Liver (tissue), 3 donors: Measurements from ENCODE around the gene RGS18.
"Not testable (repeated sequence)": the region's sequence is repeated elsewhere in the genome, so short reads cannot be mapped to it uniquely, and the experiment has no call there.

Experiments
- JUND ChIP-seq, 2 donors: IDR thresholded peaks; 2 replicates each; pipeline ENCODE4 v1.6.1; 2016; ENCODE audit warnings: antibody characterized with exemption in 2 of 2
- NR2F2 ChIP-seq: IDR thresholded peaks from 2 replicates; pipeline ENCODE4 v1.6.1; 2016; ENCODE audit warnings: antibody characterized with exemption
- TAF1 ChIP-seq: conservative IDR thresholded peaks from 2 replicates; pipeline ENCODE4 v1.6.1; 2016; ENCODE audit warnings: antibody characterized with exemption, mild to moderate bottlenecking
- TF ChIP-seq, protein P1 (sequence below): fragments of 150-350 bp; IDR thresholded peaks from 2 replicates; pipeline ENCODE4 v1.5.1; 2017; ENCODE audit warnings: improper control_type of control experiment, low read depth, low read length; ENCODE audit not compliant: missing input control
- TF ChIP-seq, protein P2 (sequence below): IDR thresholded peaks from 2 replicates; pipeline ENCODE4 v1.6.1; 2016; ENCODE audit warnings: antibody characterized with exemption
- TF ChIP-seq, protein P3 (sequence below): IDR thresholded peaks from 2 replicates; pipeline ENCODE4 v1.6.1; 2016; ENCODE audit warnings: antibody characterized with exemption
- donor health status: healthy.
- donor health status: healthy.

DNA sequence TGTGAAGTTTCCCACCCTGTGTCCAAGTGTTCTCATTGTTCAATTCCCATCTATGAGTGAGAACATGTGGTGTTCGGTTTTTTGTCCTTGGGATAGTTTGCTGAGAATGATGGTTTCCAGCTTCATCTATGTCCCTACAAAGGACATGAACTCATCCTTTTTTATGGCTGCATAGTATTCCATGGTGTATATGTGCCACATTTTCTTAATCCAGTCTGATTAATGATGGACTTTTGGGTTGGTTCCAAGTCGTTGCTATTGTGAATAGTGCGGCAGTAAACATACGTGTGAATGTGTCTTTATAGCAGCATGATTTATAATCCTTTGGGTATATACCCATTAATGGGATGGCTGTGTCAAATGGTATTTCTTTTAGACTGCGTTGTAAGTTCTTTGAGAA lies 27.4 kb upstream of the RGS18 start:
- TF ChIP-seq, protein P1, sequence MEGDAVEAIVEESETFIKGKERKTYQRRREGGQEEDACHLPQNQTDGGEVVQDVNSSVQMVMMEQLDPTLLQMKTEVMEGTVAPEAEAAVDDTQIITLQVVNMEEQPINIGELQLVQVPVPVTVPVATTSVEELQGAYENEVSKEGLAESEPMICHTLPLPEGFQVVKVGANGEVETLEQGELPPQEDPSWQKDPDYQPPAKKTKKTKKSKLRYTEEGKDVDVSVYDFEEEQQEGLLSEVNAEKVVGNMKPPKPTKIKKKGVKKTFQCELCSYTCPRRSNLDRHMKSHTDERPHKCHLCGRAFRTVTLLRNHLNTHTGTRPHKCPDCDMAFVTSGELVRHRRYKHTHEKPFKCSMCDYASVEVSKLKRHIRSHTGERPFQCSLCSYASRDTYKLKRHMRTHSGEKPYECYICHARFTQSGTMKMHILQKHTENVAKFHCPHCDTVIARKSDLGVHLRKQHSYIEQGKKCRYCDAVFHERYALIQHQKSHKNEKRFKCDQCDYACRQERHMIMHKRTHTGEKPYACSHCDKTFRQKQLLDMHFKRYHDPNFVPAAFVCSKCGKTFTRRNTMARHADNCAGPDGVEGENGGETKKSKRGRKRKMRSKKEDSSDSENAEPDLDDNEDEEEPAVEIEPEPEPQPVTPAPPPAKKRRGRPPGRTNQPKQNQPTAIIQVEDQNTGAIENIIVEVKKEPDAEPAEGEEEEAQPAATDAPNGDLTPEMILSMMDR: not testable (repeated sequence)
- TF ChIP-seq, protein P2, sequence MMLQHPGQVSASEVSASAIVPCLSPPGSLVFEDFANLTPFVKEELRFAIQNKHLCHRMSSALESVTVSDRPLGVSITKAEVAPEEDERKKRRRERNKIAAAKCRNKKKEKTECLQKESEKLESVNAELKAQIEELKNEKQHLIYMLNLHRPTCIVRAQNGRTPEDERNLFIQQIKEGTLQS: not testable (repeated sequence)
- TF ChIP-seq, protein P3, sequence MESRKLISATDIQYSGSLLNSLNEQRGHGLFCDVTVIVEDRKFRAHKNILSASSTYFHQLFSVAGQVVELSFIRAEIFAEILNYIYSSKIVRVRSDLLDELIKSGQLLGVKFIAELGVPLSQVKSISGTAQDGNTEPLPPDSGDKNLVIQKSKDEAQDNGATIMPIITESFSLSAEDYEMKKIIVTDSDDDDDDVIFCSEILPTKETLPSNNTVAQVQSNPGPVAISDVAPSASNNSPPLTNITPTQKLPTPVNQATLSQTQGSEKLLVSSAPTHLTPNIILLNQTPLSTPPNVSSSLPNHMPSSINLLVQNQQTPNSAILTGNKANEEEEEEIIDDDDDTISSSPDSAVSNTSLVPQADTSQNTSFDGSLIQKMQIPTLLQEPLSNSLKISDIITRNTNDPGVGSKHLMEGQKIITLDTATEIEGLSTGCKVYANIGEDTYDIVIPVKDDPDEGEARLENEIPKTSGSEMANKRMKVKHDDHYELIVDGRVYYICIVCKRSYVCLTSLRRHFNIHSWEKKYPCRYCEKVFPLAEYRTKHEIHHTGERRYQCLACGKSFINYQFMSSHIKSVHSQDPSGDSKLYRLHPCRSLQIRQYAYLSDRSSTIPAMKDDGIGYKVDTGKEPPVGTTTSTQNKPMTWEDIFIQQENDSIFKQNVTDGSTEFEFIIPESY: not testable (repeated sequence)
- TF ChIP-seq JUND (IDR thresholded peaks at IDR 0.05); NR2F2; TAF1: not testable (repeated sequence)
